GM12892 (cell line): Measurements from ENCODE around the gene STIM2.

Experiments used
- POLR2A ChIP-seq: IDR thresholded peaks from 2 replicates; pipeline ENCODE4 v1.6.1; 2011; ENCODE audit warnings: low read depth, low read length, control low read depth
- POLR2AphosphoS5 ChIP-seq: IDR thresholded peaks from 2 replicates; pipeline ENCODE4 v1.6.1; 2011; ENCODE audit warnings: low read depth, low read length, control low read depth
- TAF1 ChIP-seq: IDR thresholded peaks from 2 replicates; pipeline ENCODE4 v1.6.1; 2011; ENCODE audit warnings: low read depth, mild to moderate bottlenecking, control low read depth, low read length, borderline replicate concordance

- TF ChIP-seq POLR2AphosphoS5 (no peak), POLR2A (no peak), TAF1 (no peak)
These were observed 139.5 kb downstream of the STIM2 start for GRCh38 chr4:27000122-27000521.
